ENCODE results near the gene NSUN5. TPM values are rescaled to one million over a fixed set of nuclear protein-coding genes. Genes with fewer than 3 reads are reported as not detected.

NSUN5 gene
- total and polyA plus RNA-seq, 2 of the 8 experiments (the other 6 are each of a cell fraction or from before 2014, with no cell fraction given), result 56.2 to 89.0 TPM

DNA sequence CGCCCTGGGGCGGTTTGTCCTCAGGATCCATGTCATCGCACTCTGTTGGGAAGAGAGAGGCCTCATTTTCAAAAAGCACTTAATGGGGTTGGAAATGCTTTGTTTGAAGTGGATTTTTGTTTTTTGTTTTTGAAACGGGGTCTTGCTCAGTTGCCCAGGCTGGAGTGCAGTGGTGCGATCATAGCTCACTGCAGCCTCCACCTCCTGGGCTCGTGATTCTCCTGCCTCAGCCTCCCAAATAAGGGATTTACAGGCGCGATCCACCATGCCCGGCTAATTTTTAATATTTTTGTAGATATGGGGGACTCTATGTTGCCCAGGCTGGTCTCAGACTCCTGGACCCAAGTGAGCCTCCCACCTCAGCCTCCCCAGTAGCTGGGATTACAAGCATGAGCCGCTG is 20.1 kb upstream of the NSUN5 start:
- no peak overlapping the region for H2BK20ac ChIP-seq (ENCODE audit: low read length)
- ChIA-PET CTCF (ENCODE audit: partially characterized antibody) (interaction anchor here (0.5 to 6.9 kb wide), 3 partner anchors 15 to 123 kb away, joined by 3 to 36 read pairs (median 5); no protein-coding TSS in a partner anchor), POLR2A (ENCODE audit: partially characterized antibody) (interaction anchor here (1.0 kb wide), 1 partner anchor 12 kb away, joined by 3 read pairs; no protein-coding TSS in a partner anchor)
- no peak overlapping the region for H2BK15ac ChIP-seq (ENCODE audit: low read length)
- H4K20me1 ChIP-seq (replicated peaks in 1 of 2; ENCODE audit: control insufficient read depth in 1 of 2, insufficient read depth in 2 of 2, low read length in 2 of 2), result no peaks in the 10 kb centered on the region
- DNase-seq (ENCODE audit: low read depth in 1 of 2, low spot score in 2 of 2) (no peak), FAIRE-seq (no peak)
- no peak overlapping the region for H3K23ac ChIP-seq (ENCODE audit: insufficient read length)
- no peak overlapping the region for H2BK120ac ChIP-seq (replicated peaks; ENCODE audit: low read depth, low read length)
- H3K27me3 ChIP-seq (replicated peaks in 1 of 4; ENCODE audit: control insufficient read depth in 3 of 4, extremely low read depth in 1 of 4, insufficient read depth in 3 of 4, low read length in 3 of 4), result peaks cover 0 to 2% (median 0%) of the 10 kb centered on the region in 4 experiments; a peak in 1 of 7 replicates
- H3K4ac ChIP-seq (replicated peaks; ENCODE audit: insufficient read length, low read depth, low read length), result no peak overlapping the region
- no peak overlapping the region for H3K9ac ChIP-seq (replicated peaks in 1 of 4; ENCODE audit: extremely low read depth in 1 of 4, low read depth in 3 of 4, low read length in 3 of 4)
- H2AFZ ChIP-seq (ENCODE audit: low read length), result no peak overlapping the region
- H4K91ac ChIP-seq (replicated peaks; ENCODE audit: insufficient read length, low read length), result no peak overlapping the region
- no peak overlapping the region for H3K4me3 ChIP-seq (ENCODE audit: extremely low read depth in 1 of 4, insufficient read depth in 2 of 4, low read depth in 3 of 4, low read length in 4 of 4)
- H2BK12ac ChIP-seq (ENCODE audit: low read depth, low read length), result no peak overlapping the region
- H3K27ac ChIP-seq (ENCODE audit: low read depth, low read length), result no peak overlapping the region
- no peak overlapping the region for H3K14ac ChIP-seq (ENCODE audit: insufficient read length)
- peaks cover 0 to 9% (median 5%) of the 10 kb centered on the region in 4 experiments; a peak in 6 of 7 replicates for H3K4me1 ChIP-seq (replicated peaks in 1 of 4; ENCODE audit: control insufficient read depth in 3 of 4, insufficient read depth in 4 of 4, low read length in 3 of 4)
- no peak overlapping the region for H2AK5ac ChIP-seq (ENCODE audit: low read depth, low read length)
- no peak overlapping the region for H3K18ac ChIP-seq (ENCODE audit: extremely low read depth, low read length)
- no peak overlapping the region for H2BK5ac ChIP-seq (ENCODE audit: low read depth, low read length)
- no peak overlapping the region for H3K56ac ChIP-seq (replicated peaks; ENCODE audit: insufficient read length, low read depth, low read length)
- no peaks in the 10 kb centered on the region for H3K36me3 ChIP-seq (ENCODE audit: control insufficient read depth in 2 of 4, insufficient read depth in 4 of 4, low read length in 3 of 4)
- no peaks in the 10 kb centered on the region for H3K9me3 ChIP-seq (ENCODE audit: insufficient read depth in 2 of 2, low read depth in 1 of 2, low read length in 1 of 2)
- no peaks in the 10 kb centered on the region for H3K79me2 ChIP-seq (ENCODE audit: control insufficient read depth in 1 of 2, insufficient read depth in 2 of 2, low read length in 2 of 2)
- no peak overlapping the region for H4K5ac ChIP-seq (ENCODE audit: insufficient read length, low read depth, low read length)
- H3K23me2 ChIP-seq (ENCODE audit: low read depth, low read length), result no peaks in the 10 kb centered on the region
- whole genome bisulfite sequencing, 2 experiments (ENCODE audit: extremely low coverage in 1 of 2, insufficient coverage in 1 of 2, insufficient read length in 1 of 2, insufficient replicate concordance in 2 of 2, low coverage in 1 of 2, low lambda C conversion rate in 2 of 2, missing lambda C conversion rate in 1 of 2), result 94% methylated on average over 10 of the region's 10 CpGs; no CpG with 5 or more reads in 1 of the 2 experiments
- no peaks in the 10 kb centered on the region for H3K79me1 ChIP-seq (ENCODE audit: low read depth, low read length)
- no peak overlapping the region for H3K4me2 ChIP-seq (ENCODE audit: insufficient read depth in 1 of 2, low read depth in 2 of 2, low read length in 2 of 2)
- H4K8ac ChIP-seq (ENCODE audit: extremely low read depth, insufficient read depth, low read length), result no peak overlapping the region
- TF ChIP-seq TAF1 (IDR thresholded peaks at IDR 0.05; ENCODE audit: low read depth, low read length) (no peak), MAFK (IDR thresholded peaks at IDR 0.05; ENCODE audit: low read depth, low read length) (no peak), HDAC6 (IDR thresholded peaks at IDR 0.05; ENCODE audit: low read depth, low read length) (no peak), CEBPB (IDR thresholded peaks at IDR 0.05; ENCODE audit: low read depth, low read length) (no peak), POLR2AphosphoS5 (IDR thresholded peaks at IDR 0.05; ENCODE audit: low read depth, low read length) (no peak), KDM5A (IDR thresholded peaks at IDR 0.05; ENCODE audit: low read length) (no peak), RNF2 (IDR thresholded peaks at IDR 0.05; ENCODE audit: borderline replicate concordance, low read depth, low read length, missing control alignments, poor library complexity, severe bottlenecking) (no peak), NANOG (IDR thresholded peaks at IDR 0.05; ENCODE audit: insufficient read depth, low read depth, low read length, poor library complexity, severe bottlenecking) (no peak), EP300 (IDR thresholded peaks at IDR 0.05; ENCODE audit: borderline replicate concordance in 1 of 2, low read depth in 2 of 2, low read length in 2 of 2) (no peak), MAX (IDR thresholded peaks at IDR 0.05) (no peak), POU5F1 (IDR thresholded peaks at IDR 0.05; ENCODE audit: low read depth, low read length) (no peak), SIN3A (conservative IDR thresholded peaks at IDR 0.05 in 1 of 2, IDR thresholded peaks at IDR 0.05 in 1 of 2; ENCODE audit: low read depth in 1 of 2, low read length in 2 of 2) (no peak), RAD21 (IDR thresholded peaks at IDR 0.05 in 1 of 2, conservative IDR thresholded peaks at IDR 0.05 in 1 of 2; ENCODE audit: low read depth in 2 of 2, low read length in 2 of 2) (no peak)
